Keratinocyte (primary cell): ENCODE measurements around the gene PRKCA. TPM values are rescaled to one million over a fixed set of nuclear protein-coding genes. Genes with fewer than 3 reads are reported as not detected.

Source experiments
- DNase-seq: peaks from one replicate; pipeline ENCODE4 v3.0.0-alpha.2; 2011; ENCODE audit warnings: low read depth, missing footprints, low spot score
- FAIRE-seq: peaks from 2 replicates; lab custom pipeline; 2011; peaks lifted over from hg19 to GRCh38; lab: Jason Lieb, UNC
- H2AFZ ChIP-seq: 2 replicates; pipeline ENCODE4 v1.6.0; 2012; ENCODE audit warnings: low read length, control low read depth, inconsistent platforms; ENCODE audit not compliant: control insufficient read depth
- H3K27ac ChIP-seq: 2 replicates; pipeline ENCODE4 v1.5.1; 2011; ENCODE audit warnings: low read length; ENCODE audit not compliant: control insufficient read depth, insufficient read depth
- H3K27me3 ChIP-seq: 3 replicates; pipeline ENCODE4 v1.6.0; 2011; ENCODE audit warnings: low read length; ENCODE audit not compliant: control insufficient read depth, insufficient read depth; ENCODE audit errors: extremely low read depth
- H3K36me3 ChIP-seq, 2 experiments: 2 replicates in 1 of 2; 3 replicates in 1 of 2; pipeline ENCODE4 v1.5.1; 2011; ENCODE audit warnings: low read length in 2 of 2, mild to moderate bottlenecking in 1 of 2; ENCODE audit not compliant: control insufficient read depth in 2 of 2, insufficient read depth in 2 of 2; ENCODE audit errors: extremely low read depth in 1 of 2
- H3K4me1 ChIP-seq: 3 replicates; pipeline ENCODE4 v1.5.1; 2011; ENCODE audit warnings: low read length; ENCODE audit not compliant: control insufficient read depth, insufficient read depth; ENCODE audit errors: extremely low read depth
- H3K4me2 ChIP-seq: 3 replicates; pipeline ENCODE4 v1.6.0; 2011; ENCODE audit warnings: low read depth, low read length; ENCODE audit not compliant: control insufficient read depth, insufficient read depth; ENCODE audit errors: extremely low read depth
- H3K4me3 ChIP-seq, 3 experiments: fragments of 200-600 bp in 1 of 3; sonication (generic) in 1 of 3; 2 replicates in 2 of 3; 3 replicates in 1 of 3; pipeline ENCODE4 v1.5.1; 2011 to 2016; ENCODE audit warnings: low read length in 3 of 3, mild to moderate bottlenecking in 3 of 3, control low read depth in 2 of 3, inconsistent platforms in 1 of 3, low read depth in 1 of 3, mixed read lengths in 1 of 3, mixed run types in 1 of 3, moderate library complexity in 1 of 3; ENCODE audit not compliant: control insufficient read depth in 2 of 3, insufficient read depth in 2 of 3; ENCODE audit errors: extremely low read depth in 1 of 3
- H3K79me2 ChIP-seq: 2 replicates; pipeline ENCODE4 v1.6.0; 2012; ENCODE audit warnings: low read length; ENCODE audit not compliant: control insufficient read depth, insufficient read depth
- H3K9ac ChIP-seq: 3 replicates; pipeline ENCODE4 v1.6.0; 2011; ENCODE audit warnings: low read length; ENCODE audit not compliant: control insufficient read depth, insufficient read depth; ENCODE audit errors: extremely low read depth
- H3K9me1 ChIP-seq: 3 replicates; pipeline ENCODE4 v1.6.0; 2011; ENCODE audit warnings: low read length; ENCODE audit not compliant: control insufficient read depth, insufficient read depth; ENCODE audit errors: extremely low read depth
- H3K9me3 ChIP-seq: 2 replicates; pipeline ENCODE4 v1.5.1; 2012; ENCODE audit warnings: low read depth, low read length; ENCODE audit not compliant: control insufficient read depth
- H4K20me1 ChIP-seq: 3 replicates; pipeline ENCODE4 v1.6.0; 2011; ENCODE audit warnings: low read length; ENCODE audit not compliant: control insufficient read depth, insufficient read depth; ENCODE audit errors: extremely low read depth
- EZH2 ChIP-seq: IDR thresholded peaks from one replicate; pipeline ENCODE4 v1.6.1; 2012; ENCODE audit warnings: inconsistent platforms, mild to moderate bottlenecking, low read length, moderate library complexity
- dilution Hi-C: fragments of 300-500 bp; cut with MboI; formaldehyde crosslinking; loops from one replicate; pipeline ENCODE4 v1.7.0; 2020; ENCODE audit warnings: low sequenced_read_pairs; ENCODE audit not compliant: extremely low pct_ligation_motif_present
- polyA plus RNA-seq, 5 experiments: library from polyadenylated mRNA; depleted of rRNA in 3 of 5; stranded (reverse) in 3 of 5; stranded (forward) in 1 of 5; unstranded in 1 of 5; fragments of >200 nt; gene quantifications; 1 replicate in 1 of 5; 2 replicates in 3 of 5; 3 replicates in 1 of 5; pipeline versions ENCODE4 v1.2.1 to v1.2.3, GENCODE V29; 2011 to 2012; ENCODE audit warnings: missing spikeins in 2 of 5, low read depth in 1 of 5, low replicate concordance in 1 of 5
- TF ChIP-seq, protein P1 (sequence below), 3 experiments: IDR thresholded peaks in 1 of 3; conservative IDR thresholded peaks in 1 of 3; optimal IDR thresholded peaks in 1 of 3; 2 replicates in 2 of 3; 3 replicates in 1 of 3; pipeline versions ENCODE3 to v1.5.1; 2011; ENCODE audit warnings: low read length in 3 of 3, mild to moderate bottlenecking in 3 of 3, moderate library complexity in 2 of 3, control low read depth in 1 of 3, inconsistent platforms in 1 of 3; ENCODE audit not compliant: insufficient read depth in 2 of 3; ENCODE audit errors: extremely low read depth in 1 of 3

The PRKCA gene
- polyA plus RNA-seq, 1 donor (not counting 4 experiments of a cell fraction or from before 2014, with no cell fraction given), result 3.6 TPM

DNA sequence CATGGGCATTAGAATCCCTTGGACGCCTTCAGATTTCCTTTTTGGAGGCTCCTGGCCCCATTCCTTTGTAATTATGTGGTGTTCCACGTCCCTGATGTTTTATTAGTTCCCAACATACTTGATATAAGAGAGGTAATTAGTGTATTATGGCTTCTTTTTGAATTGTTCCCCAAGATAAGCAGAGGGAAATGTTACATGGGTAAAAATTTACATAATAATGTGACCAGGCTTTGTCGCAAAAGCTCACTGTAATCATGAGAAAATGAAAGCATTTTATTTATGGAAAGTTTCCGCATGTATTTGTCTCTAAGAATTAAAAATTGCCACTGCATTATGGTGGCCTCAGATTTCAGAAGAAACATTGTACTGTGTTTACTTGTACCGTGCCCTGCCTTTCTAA is 177.8 kb downstream of the PRKCA start:
- dilution Hi-C loops, result no loop called here
- Histone ChIP-seq H3K27me3 (no peaks in the 10 kb centered on the region), H3K4me2 (no peak overlapping the region), H3K9me1 (no peaks in the 10 kb centered on the region), H3K4me1 (no peaks in the 10 kb centered on the region), H3K9me3 (no peaks in the 10 kb centered on the region), H3K79me2 (no peaks in the 10 kb centered on the region), H3K9ac (no peak overlapping the region), H3K4me3 (no peak overlapping the region), H3K27ac (no peak overlapping the region), H4K20me1 (no peaks in the 10 kb centered on the region), H2AFZ (no peak overlapping the region), H3K36me3 (no peaks in the 10 kb centered on the region)
- no peak for TF ChIP-seq EZH2
- TF ChIP-seq, protein P1, sequence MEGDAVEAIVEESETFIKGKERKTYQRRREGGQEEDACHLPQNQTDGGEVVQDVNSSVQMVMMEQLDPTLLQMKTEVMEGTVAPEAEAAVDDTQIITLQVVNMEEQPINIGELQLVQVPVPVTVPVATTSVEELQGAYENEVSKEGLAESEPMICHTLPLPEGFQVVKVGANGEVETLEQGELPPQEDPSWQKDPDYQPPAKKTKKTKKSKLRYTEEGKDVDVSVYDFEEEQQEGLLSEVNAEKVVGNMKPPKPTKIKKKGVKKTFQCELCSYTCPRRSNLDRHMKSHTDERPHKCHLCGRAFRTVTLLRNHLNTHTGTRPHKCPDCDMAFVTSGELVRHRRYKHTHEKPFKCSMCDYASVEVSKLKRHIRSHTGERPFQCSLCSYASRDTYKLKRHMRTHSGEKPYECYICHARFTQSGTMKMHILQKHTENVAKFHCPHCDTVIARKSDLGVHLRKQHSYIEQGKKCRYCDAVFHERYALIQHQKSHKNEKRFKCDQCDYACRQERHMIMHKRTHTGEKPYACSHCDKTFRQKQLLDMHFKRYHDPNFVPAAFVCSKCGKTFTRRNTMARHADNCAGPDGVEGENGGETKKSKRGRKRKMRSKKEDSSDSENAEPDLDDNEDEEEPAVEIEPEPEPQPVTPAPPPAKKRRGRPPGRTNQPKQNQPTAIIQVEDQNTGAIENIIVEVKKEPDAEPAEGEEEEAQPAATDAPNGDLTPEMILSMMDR (optimal IDR thresholded peaks at IDR 0.05 in 1 of 3, IDR thresholded peaks at IDR 0.05 in 1 of 3, conservative IDR thresholded peaks at IDR 0.05 in 1 of 3; ENCODE audit: extremely low read depth in 1 of 3, insufficient read depth in 2 of 3, low read length in 3 of 3), result no peak
- no peak for DNase-seq
- FAIRE-seq, result no peak

DNA sequence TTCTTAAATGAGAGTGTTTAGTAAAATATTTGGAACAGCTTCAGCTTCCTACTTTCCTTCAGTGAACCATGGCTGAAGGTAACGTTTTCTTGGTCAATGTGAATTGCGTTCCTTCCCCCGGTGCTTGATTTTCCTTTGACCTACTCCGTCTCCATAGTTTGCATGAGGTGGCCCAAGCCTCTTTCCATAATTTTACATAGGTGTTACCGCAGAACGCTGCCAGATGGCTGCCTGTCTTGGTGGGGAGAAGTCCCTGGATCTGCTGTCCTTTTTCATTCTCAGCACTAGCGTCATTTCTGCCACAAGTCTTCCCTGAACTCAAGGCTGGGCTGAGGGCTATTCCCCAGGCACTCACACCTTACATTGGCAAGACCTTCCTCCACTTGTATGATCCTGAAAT is 178.4 kb downstream of the PRKCA start:
- no peaks in the 10 kb centered on the region for H4K20me1 ChIP-seq

More for the DNA sequence above, 178.4 kb downstream of the PRKCA start:
- Histone ChIP-seq H3K4me1 (no peaks in the 10 kb centered on the region), H3K9me1 (no peaks in the 10 kb centered on the region), H3K9ac (no peak overlapping the region), H3K4me3 (no peak overlapping the region), H3K36me3 (no peaks in the 10 kb centered on the region), H3K4me2 (no peak overlapping the region), H3K79me2 (no peaks in the 10 kb centered on the region), H3K27ac (no peak overlapping the region), H3K9me3 (no peaks in the 10 kb centered on the region), H2AFZ (no peak overlapping the region), H3K27me3 (no peaks in the 10 kb centered on the region)
- dilution Hi-C loops, result no loop called here
- no peak for TF ChIP-seq EZH2
- TF ChIP-seq, protein P1 (optimal IDR thresholded peaks at IDR 0.05 in 1 of 3, IDR thresholded peaks at IDR 0.05 in 1 of 3, conservative IDR thresholded peaks at IDR 0.05 in 1 of 3; ENCODE audit: extremely low read depth in 1 of 3, insufficient read depth in 2 of 3, low read length in 3 of 3), result no peak
- FAIRE-seq (no peak), DNase-seq (no peak)
